HepG2 (cell line): Measurements from ENCODE around the gene MYH9. TPM values are rescaled to one million over a fixed set of nuclear protein-coding genes. Genes with fewer than 3 reads are reported as not detected.

ENCODE experiments used
- ELF3 ChIP-seq: IDR thresholded peaks from 2 replicates; pipeline ENCODE4 v1.6.1; 2016; ENCODE audit warnings: missing genetic modification reagents, missing compliant biosample characterization
- FOXA3 ChIP-seq: IDR thresholded peaks from 2 replicates; pipeline ENCODE4 v1.6.1; 2016; ENCODE audit warnings: missing genetic modification reagents, missing compliant biosample characterization
- GATAD2A ChIP-seq: IDR thresholded peaks from 2 replicates; pipeline ENCODE4 v1.6.1; 2016
- GMEB1 ChIP-seq: sonication (generic); formaldehyde crosslinking; IDR thresholded peaks from 2 replicates; pipeline ENCODE4 v1.5.1; 2020; ENCODE audit warnings: missing genetic modification reagents, mild to moderate bottlenecking, borderline replicate concordance
- HMG20A ChIP-seq: IDR thresholded peaks from 2 replicates; pipeline ENCODE4 v1.6.1; 2016; ENCODE audit warnings: borderline replicate concordance
- HOMEZ ChIP-seq: IDR thresholded peaks from 2 replicates; pipeline ENCODE4 v1.6.1; 2016; ENCODE audit warnings: low read depth
- KDM1A ChIP-seq: IDR thresholded peaks from 2 replicates; pipeline ENCODE4 v1.6.1; 2016; ENCODE audit warnings: missing compliant biosample characterization
- SP2 ChIP-seq: sonication (generic); formaldehyde crosslinking; IDR thresholded peaks from 2 replicates; pipeline ENCODE4 v1.5.1; 2020; ENCODE audit warnings: mild to moderate bottlenecking, missing genetic modification reagents
- ZBTB26 ChIP-seq: IDR thresholded peaks from 2 replicates; pipeline ENCODE4 v1.6.1; 2016; ENCODE audit warnings: missing compliant biosample characterization, missing genetic modification reagents, borderline replicate concordance
- ZBTB33 ChIP-seq: sonication (generic); formaldehyde crosslinking; IDR thresholded peaks from 2 replicates; pipeline ENCODE4 v1.4.0; 2020; ENCODE audit warnings: missing genetic modification reagents
- ZNF280D ChIP-seq: sonication (generic); formaldehyde crosslinking; IDR thresholded peaks from 2 replicates; pipeline ENCODE4 v1.5.1; 2020; ENCODE audit warnings: mild to moderate bottlenecking, missing genetic modification reagents
- ZNF296 ChIP-seq: sonication (generic); formaldehyde crosslinking; conservative IDR thresholded peaks from 2 replicates; pipeline ENCODE4 v1.5.0; 2020; ENCODE audit warnings: mild to moderate bottlenecking, missing genetic modification reagents
- ZSCAN5A ChIP-seq: sonication (generic); formaldehyde crosslinking; IDR thresholded peaks from 2 replicates; pipeline ENCODE4 v1.8.0; 2022; ENCODE audit warnings: mild to moderate bottlenecking, missing genetic modification reagents, borderline replicate concordance
- polyA plus RNA-seq, 8 experiments: library from polyadenylated mRNA; depleted of rRNA in 3 of 8; stranded (reverse) in 7 of 8; unstranded in 1 of 8; fragments of >200 nt; fragmentation: Illumina TruSeq in 4 of 8; extraction: Trizol in 4 of 8; gene quantifications; 2 replicates each; pipeline versions ENCODE4 v1.2.1 to v1.2.3, GENCODE V29; 2011 to 2016; ENCODE audit warnings: low read depth in 4 of 8, missing spikeins in 1 of 8, mixed read lengths in 1 of 8; ENCODE audit not compliant: insufficient read depth in 1 of 8
- total RNA-seq, 5 experiments: library from RNA; depleted of rRNA; stranded (reverse); fragments of >200 nt; fragmentation: Illumina TruSeq; extraction: Trizol; gene quantifications; 2 replicates each; pipeline ENCODE4 v1.2.3, GENCODE V29; 2016; ENCODE audit warnings: low read depth in 1 of 5

MYH9 gene
- total and polyA plus RNA-seq, 2 of the 13 experiments (the other 11 are each of a cell fraction or from before 2014, with no cell fraction given) = 50.7 to 98.5 TPM

GRCh38 chr22:36397131-36398093 lies 9.6 kb upstream of the MYH9 start (continued):
- no peak for TF ChIP-seq HOMEZ
- TF ChIP-seq ZNF296 = no peak
- TF ChIP-seq ZNF280D (CRISPR knock-in tag) = peak; percentile 37; the same call in 1 of the 2 replicates
- peak; percentile 58; the same call in 1 of the 2 replicates for TF ChIP-seq HMG20A (CRISPR knock-in tag)
- TF ChIP-seq GMEB1 (CRISPR knock-in tag) = no peak
- TF ChIP-seq ZSCAN5A = no peak
- no peak for TF ChIP-seq SP2 (CRISPR knock-in tag)
- TF ChIP-seq FOXA3 = peak; percentile 58; the same call in 1 of the 2 replicates
- TF ChIP-seq ZBTB33 (CRISPR knock-in tag) = peak; percentile 30; the same call in 1 of the 2 replicates
- TF ChIP-seq GATAD2A (CRISPR knock-in tag) = peak; percentile 83
- peak; percentile 73 for TF ChIP-seq ZBTB26 (CRISPR knock-in tag)
- TF ChIP-seq ELF3 (CRISPR knock-in tag) = 0 out of 2 replicates have a peak, but pooled peaks have one; percentile 13
- peak; percentile 45; the same call in 1 of the 2 replicates for TF ChIP-seq KDM1A (CRISPR knock-in tag)
